GM12874 (cell line): ENCODE data around the gene GMDS.

Source experiments
- TF ChIP-seq, protein P1 (sequence below): IDR thresholded peaks from 2 replicates; pipeline ENCODE4 v1.5.1; 2011; ENCODE audit warnings: low read depth, mild to moderate bottlenecking, control low read depth, low read length, moderate library complexity; ENCODE audit not compliant: insufficient read depth

The GMDS gene

DNA sequence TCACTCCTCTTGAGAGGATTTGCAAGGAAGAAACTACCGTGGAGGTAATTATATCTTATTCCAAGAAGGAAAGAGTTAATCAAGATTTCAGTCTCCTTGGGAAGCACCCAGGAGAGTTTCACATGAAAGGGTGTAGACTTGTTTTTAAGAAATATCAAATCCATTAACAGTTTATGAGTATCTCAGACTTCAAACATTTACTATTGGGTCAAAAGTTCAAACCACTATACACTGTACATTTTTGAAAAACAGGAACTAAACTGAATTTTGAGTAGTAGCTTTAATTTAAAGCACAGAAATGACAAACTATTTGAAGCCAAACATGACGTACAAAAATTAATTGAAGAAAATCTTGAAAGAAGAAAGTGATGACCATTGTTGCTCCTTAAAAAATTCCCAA is 471.7 kb downstream of the GMDS start:
- TF ChIP-seq, protein P1, sequence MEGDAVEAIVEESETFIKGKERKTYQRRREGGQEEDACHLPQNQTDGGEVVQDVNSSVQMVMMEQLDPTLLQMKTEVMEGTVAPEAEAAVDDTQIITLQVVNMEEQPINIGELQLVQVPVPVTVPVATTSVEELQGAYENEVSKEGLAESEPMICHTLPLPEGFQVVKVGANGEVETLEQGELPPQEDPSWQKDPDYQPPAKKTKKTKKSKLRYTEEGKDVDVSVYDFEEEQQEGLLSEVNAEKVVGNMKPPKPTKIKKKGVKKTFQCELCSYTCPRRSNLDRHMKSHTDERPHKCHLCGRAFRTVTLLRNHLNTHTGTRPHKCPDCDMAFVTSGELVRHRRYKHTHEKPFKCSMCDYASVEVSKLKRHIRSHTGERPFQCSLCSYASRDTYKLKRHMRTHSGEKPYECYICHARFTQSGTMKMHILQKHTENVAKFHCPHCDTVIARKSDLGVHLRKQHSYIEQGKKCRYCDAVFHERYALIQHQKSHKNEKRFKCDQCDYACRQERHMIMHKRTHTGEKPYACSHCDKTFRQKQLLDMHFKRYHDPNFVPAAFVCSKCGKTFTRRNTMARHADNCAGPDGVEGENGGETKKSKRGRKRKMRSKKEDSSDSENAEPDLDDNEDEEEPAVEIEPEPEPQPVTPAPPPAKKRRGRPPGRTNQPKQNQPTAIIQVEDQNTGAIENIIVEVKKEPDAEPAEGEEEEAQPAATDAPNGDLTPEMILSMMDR: no peak

DNA sequence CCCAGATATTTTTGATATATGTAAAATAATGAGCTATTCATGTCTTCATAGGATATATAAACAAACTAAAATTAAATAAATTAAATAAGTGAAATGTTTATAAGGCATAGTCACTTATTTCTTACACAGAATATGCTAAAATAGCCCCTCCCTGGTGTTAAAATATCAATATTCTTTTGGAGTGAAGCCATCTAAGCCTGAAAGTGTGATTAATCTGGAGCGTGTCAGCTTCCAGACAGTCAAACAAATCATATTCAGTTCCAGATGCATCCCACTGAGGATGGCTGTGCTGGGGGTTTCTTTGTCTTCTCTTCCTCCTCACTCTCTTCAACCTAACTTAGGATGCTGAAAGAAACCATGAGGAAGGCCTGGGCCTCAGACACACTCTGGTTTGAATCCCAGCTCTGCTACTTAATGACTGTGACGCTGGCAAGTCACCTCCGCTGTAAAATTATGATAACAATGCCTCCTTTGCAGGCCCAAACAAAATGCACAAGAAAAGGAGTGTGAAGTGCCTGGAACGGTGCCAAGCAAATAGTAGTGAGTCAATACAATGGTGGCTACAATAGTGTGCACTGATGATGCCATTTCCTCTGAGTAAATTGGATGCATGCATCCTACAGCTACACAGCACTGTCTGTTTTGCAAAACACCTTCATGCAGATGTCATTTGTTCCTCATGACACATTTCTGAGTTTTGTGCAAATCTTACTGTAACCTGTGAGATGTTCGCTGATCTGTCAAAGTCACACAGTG is 474.3 kb downstream of the GMDS start:
- TF ChIP-seq, protein P1: no peak

DNA sequence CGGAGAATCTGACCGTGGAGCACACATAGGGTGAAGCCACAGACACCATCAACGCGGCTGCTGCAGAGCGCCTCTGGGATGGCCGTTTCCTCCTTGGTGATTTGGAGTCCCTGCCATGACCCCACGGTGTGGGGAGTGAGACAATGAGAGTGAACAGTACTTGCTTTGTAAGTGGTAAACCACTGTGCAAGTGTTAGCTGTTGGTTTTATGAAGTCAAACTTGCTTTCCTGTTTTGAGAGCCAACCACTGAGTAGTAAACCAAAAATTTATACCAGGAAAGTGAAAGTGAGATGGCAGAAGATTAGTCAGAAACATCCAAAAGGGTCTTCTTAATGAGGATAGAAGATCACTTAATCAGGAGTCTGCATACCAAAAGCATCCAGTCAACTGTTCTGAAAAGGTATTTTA is 475.0 kb downstream of the GMDS start:
- TF ChIP-seq, protein P1: no peak

GRCh38 chr6:1767481-1768246 is 477.7 kb downstream of the GMDS start:
- TF ChIP-seq, protein P1: no peak

- TF ChIP-seq, protein P1: no peak
Observed at GRCh38 chr6:1766654-1767053, 478.8 kb downstream of the GMDS start.

- TF ChIP-seq, protein P1: no peak
Observed at GRCh38 chr6:1765160-1765903, 480.1 kb downstream of the GMDS start.

GRCh38 chr6:1764397-1764987 is 480.9 kb downstream of the GMDS start:
- TF ChIP-seq, protein P1: no peak
